WTC11 (cell line): ENCODE data around the gene NUP62CL. TPM values are rescaled to one million over a fixed set of nuclear protein-coding genes. Genes with fewer than 3 reads are reported as not detected.

Experiments
- ATAC-seq: fragments of 200-7000 bp; cut with Tn5 transposase; 2 replicates; pipeline ENCODE4 v1.10.0; 2021; ENCODE audit warnings: mild to moderate bottlenecking, moderate library complexity
- CTCF ChIA-PET: fragments of 300-600 bp; sonication (Branson Sonifier 250); formaldehyde crosslinking; loops from one replicate; lab custom pipeline; 2021; ENCODE audit warnings: antibody characterized with exemption; lab: Charles Lee
- POLR2A ChIA-PET: fragments of 350-600 bp; sonication (Branson Sonifier 250); formaldehyde crosslinking; loops from one replicate; lab custom pipeline; 2021; ENCODE audit warnings: antibody characterized with exemption; lab: Charles Lee
- DNase-seq: peaks from one replicate; pipeline ENCODE4 v3.0.0; 2021; ENCODE audit warnings: low spot score
- H3K27ac Mint-ChIP-seq: 2 replicates; pipeline ENCODE4 v1.8.0; 2021; ENCODE audit warnings: mixed read lengths
- H3K27me3 Mint-ChIP-seq: 2 replicates; pipeline ENCODE4 v1.8.0; 2021; ENCODE audit warnings: low read depth, mild to moderate bottlenecking, moderate library complexity, mixed read lengths
- H3K36me3 Mint-ChIP-seq: 2 replicates; pipeline ENCODE4 v1.8.0; 2021; ENCODE audit warnings: mixed read lengths
- H3K4me1 Mint-ChIP-seq: 2 replicates; pipeline ENCODE4 v1.8.0; 2022; ENCODE audit warnings: mixed read lengths
- H3K4me3 Mint-ChIP-seq: 2 replicates; pipeline ENCODE4 v1.8.0; 2021; ENCODE audit warnings: mild to moderate bottlenecking, moderate library complexity, mixed read lengths
- H3K9me3 Mint-ChIP-seq: 2 replicates; pipeline ENCODE4 v1.8.0; 2021; ENCODE audit warnings: mixed read lengths
- ATF6 ChIP-seq: sonication (generic); formaldehyde crosslinking; IDR thresholded peaks from 2 replicates; pipeline ENCODE4 v1.8.1; 2023; ENCODE audit warnings: mild to moderate bottlenecking, missing genetic modification reagents
- CDX4 ChIP-seq: fragments of 250-450 bp; sonication (Bioruptor Pico); IDR thresholded peaks from 2 replicates; pipeline ENCODE4 v1.9.0; 2021; ENCODE audit warnings: moderate library complexity, mild to moderate bottlenecking, inconsistent platforms, borderline replicate concordance
- FOXJ3 ChIP-seq: sonication (generic); formaldehyde crosslinking; IDR thresholded peaks from 2 replicates; pipeline ENCODE4 v1.9.0; 2021; ENCODE audit warnings: missing genetic modification reagents, mild to moderate bottlenecking, borderline replicate concordance
- GTF2I ChIP-seq: fragments of 250-450 bp; sonication (Bioruptor Pico); conservative IDR thresholded peaks from 2 replicates; pipeline ENCODE4 v1.4.0; 2021; ENCODE audit warnings: mild to moderate bottlenecking
- IRF1 ChIP-seq: sonication (generic); formaldehyde crosslinking; IDR thresholded peaks from 2 replicates; pipeline ENCODE4 v1.8.0; 2023; ENCODE audit warnings: missing genetic modification reagents
- IRF2 ChIP-seq: sonication (generic); formaldehyde crosslinking; IDR thresholded peaks from 2 replicates; pipeline ENCODE4 v1.8.0; 2022; ENCODE audit warnings: low read depth, missing genetic modification reagents, borderline replicate concordance
- KAT7 ChIP-seq: sonication (generic); formaldehyde crosslinking; IDR thresholded peaks from 2 replicates; pipeline ENCODE4 v1.8.1; 2023; ENCODE audit warnings: missing genetic modification reagents, mild to moderate bottlenecking, borderline replicate concordance
- NFATC4 ChIP-seq: fragments of 250-450 bp; sonication (Bioruptor Pico); IDR thresholded peaks from 2 replicates; pipeline ENCODE4 v1.9.0; 2021; ENCODE audit warnings: mild to moderate bottlenecking
- NR3C1 ChIP-seq: sonication (generic); formaldehyde crosslinking; conservative IDR thresholded peaks from 2 replicates; pipeline ENCODE4 v1.8.1; 2023; ENCODE audit warnings: low read depth, mild to moderate bottlenecking, missing genetic modification reagents
- PRDM15 ChIP-seq: sonication (generic); formaldehyde crosslinking; IDR thresholded peaks from 2 replicates; pipeline ENCODE4 v1.8.0; 2022; ENCODE audit warnings: missing genetic modification reagents
- SP1 ChIP-seq: sonication (generic); formaldehyde crosslinking; conservative IDR thresholded peaks from 2 replicates; pipeline ENCODE4 v1.8.1; 2022; ENCODE audit warnings: missing genetic modification reagents
- STAT6 ChIP-seq: sonication (generic); formaldehyde crosslinking; conservative IDR thresholded peaks from 2 replicates; pipeline ENCODE4 v1.8.1; 2023; ENCODE audit warnings: mild to moderate bottlenecking, low read depth, missing genetic modification reagents, moderate library complexity
- TEAD4 ChIP-seq: sonication (generic); formaldehyde crosslinking; IDR thresholded peaks from 2 replicates; pipeline ENCODE4 v1.8.0; 2022; ENCODE audit warnings: mild to moderate bottlenecking, missing genetic modification reagents
- ZNF416 ChIP-seq: fragments of 250-450 bp; sonication (Bioruptor Pico); IDR thresholded peaks from 2 replicates; pipeline ENCODE4 v1.9.0; 2021; ENCODE audit warnings: mild to moderate bottlenecking, inconsistent platforms
- ZNF423 ChIP-seq: fragments of 250-450 bp; sonication (Bioruptor Pico); IDR thresholded peaks from 2 replicates; pipeline ENCODE4 v2.1.2; 2022; ENCODE audit warnings: mild to moderate bottlenecking, moderate library complexity
- ZSCAN18 ChIP-seq: fragments of 250-450 bp; sonication (Bioruptor Pico); IDR thresholded peaks from 2 replicates; pipeline ENCODE4 v2.1.2; 2022; ENCODE audit warnings: mild to moderate bottlenecking, moderate library complexity
- total RNA-seq: library from RNA; stranded (reverse); gene quantifications from 3 replicates; pipeline ENCODE4 v1.2.3, GENCODE V29; 2021

The NUP62CL gene
- total RNA-seq, 1 experiment from 2014 or later, result 3.3 TPM

GRCh38 chrX:107123750-107124149 is 82.5 kb downstream of the NUP62CL start:
- Mint-ChIP-seq H3K4me1 (no peaks in the 10 kb centered on the region), H3K36me3 (no peaks in the 10 kb centered on the region), H3K27me3 (no peaks in the 10 kb centered on the region), H3K9me3 (no peaks in the 10 kb centered on the region), H3K4me3 (no peak overlapping the region), H3K27ac (no peak overlapping the region)
- CTCF ChIA-PET, result no interaction called here
- POLR2A ChIA-PET, result no interaction called here
- TF ChIP-seq NR3C1 (CRISPR knock-in tag) (no peak), IRF1 (CRISPR knock-in tag) (no peak)
- DNase-seq (no peak), ATAC-seq (no peak)

- peaks cover 8% of the 10 kb centered on the region for H3K4me1 Mint-ChIP-seq
- ChIA-PET CTCF (interaction anchor here (0.6 to 1.2 kb wide), 3 partner anchors 153 to 536 kb away, joined by 3 to 4 read pairs (median 4); no protein-coding TSS in a partner anchor), POLR2A (no interaction called here)
- TF ChIP-seq ZSCAN18 (no peak), TEAD4 (CRISPR knock-in tag) (no peak), STAT6 (CRISPR knock-in tag) (no peak), KAT7 (CRISPR knock-in tag) (no peak), NFATC4 (no peak), PRDM15 (CRISPR knock-in tag) (no peak), IRF2 (CRISPR knock-in tag) (no peak), GTF2I (no peak), ATF6 (CRISPR knock-in tag) (no peak), CDX4 (CRISPR knock-in tag) (no peak), ZNF423 (CRISPR knock-in tag) (no peak), ZNF416 (CRISPR knock-in tag) (no peak), SP1 (CRISPR knock-in tag) (no peak), FOXJ3 (CRISPR knock-in tag) (no peak)
- peaks cover 23% of the 10 kb centered on the region for H3K36me3 Mint-ChIP-seq
- no peaks in the 10 kb centered on the region for H3K27me3 Mint-ChIP-seq
- ATAC-seq (no peak), DNase-seq (no peak)
- no peak overlapping the region for H3K27ac Mint-ChIP-seq
- H3K9me3 Mint-ChIP-seq, result no peaks in the 10 kb centered on the region
- no peak overlapping the region for H3K4me3 Mint-ChIP-seq
Measured at GRCh38 chrX:107119283-107119682, 87.0 kb downstream of the NUP62CL start.
